ENCODE data around the gene MAP2K5. TPM values are rescaled to one million over a fixed set of nuclear protein-coding genes. Genes with fewer than 3 reads are reported as not detected.

The MAP2K5 gene
- total and polyA plus RNA-seq, 2 experiments from 2014 or later = 12.4 to 13.7 TPM

- 88% methylated on average over 2 of the region's 2 CpGs for WGBS (ENCODE audit: low lambda C conversion rate, missing lambda C conversion rate)
- H3K4me3 ChIP-seq = no peak overlapping the region
- no peak for DNase-seq (ENCODE audit: low spot score)
Observed at GRCh38 chr15:67801142-67801541, 258.6 kb downstream of the MAP2K5 start.

GRCh38 chr15:67801926-67802914, 259.7 kb downstream of the MAP2K5 start:
- no peak for DNase-seq (ENCODE audit: low spot score)
- Histone ChIP-seq H3K4me3 (no peak overlapping the region), H3K9me2 (replicated peaks; ENCODE audit: insufficient read depth) (no peaks in the 10 kb centered on the region), H3K27ac (no peak overlapping the region), H3K4me2 (no peak overlapping the region), H3K9me3 (ENCODE audit: low read depth) (no peaks in the 10 kb centered on the region), H3K4me1 (ENCODE audit: insufficient read depth) (no peaks in the 10 kb centered on the region), H3K36me3 (replicated peaks; ENCODE audit: insufficient read depth, low read depth) (no peaks in the 10 kb centered on the region), H4K20me1 (ENCODE audit: insufficient read depth, poor library complexity, severe bottlenecking) (no peaks in the 10 kb centered on the region), H3K27me3 (no peaks in the 10 kb centered on the region), H3K79me2 (no peaks in the 10 kb centered on the region), H2AFZ (no peak overlapping the region)
- WGBS (ENCODE audit: low lambda C conversion rate, missing lambda C conversion rate) = 89% methylated on average over 19 of the region's 19 CpGs
- no peak for TF ChIP-seq EZH2phosphoT487 (IDR thresholded peaks at IDR 0.05; ENCODE audit: low read depth, severe bottlenecking, unreplicated experiment)
- TF ChIP-seq EZH2 (IDR thresholded peaks at IDR 0.05; ENCODE audit: borderline replicate concordance) = no peak
- no peak for TF ChIP-seq CTCF (IDR thresholded peaks at IDR 0.05; ENCODE audit: poor library complexity)

More at GRCh38 chr15:67801142-67801541, 258.6 kb downstream of the MAP2K5 start:
- no peaks in the 10 kb centered on the region for H3K4me1 ChIP-seq (ENCODE audit: insufficient read depth)
- H3K79me2 ChIP-seq = no peaks in the 10 kb centered on the region
- no peak overlapping the region for H3K4me2 ChIP-seq
- no peaks in the 10 kb centered on the region for H3K27me3 ChIP-seq
- TF ChIP-seq CTCF (IDR thresholded peaks at IDR 0.05; ENCODE audit: poor library complexity) (no peak), EZH2 (IDR thresholded peaks at IDR 0.05; ENCODE audit: borderline replicate concordance) (no peak), EZH2phosphoT487 (IDR thresholded peaks at IDR 0.05; ENCODE audit: low read depth, severe bottlenecking, unreplicated experiment) (no peak)
- no peaks in the 10 kb centered on the region for H3K36me3 ChIP-seq (replicated peaks; ENCODE audit: insufficient read depth, low read depth)
- H3K9me3 ChIP-seq (ENCODE audit: low read depth) = no peaks in the 10 kb centered on the region
- no peaks in the 10 kb centered on the region for H4K20me1 ChIP-seq (ENCODE audit: insufficient read depth, poor library complexity, severe bottlenecking)
- no peak overlapping the region for H2AFZ ChIP-seq
- no peaks in the 10 kb centered on the region for H3K9me2 ChIP-seq (replicated peaks; ENCODE audit: insufficient read depth)
- H3K27ac ChIP-seq = no peak overlapping the region

GRCh38 chr15:67803299-67803698, 260.8 kb downstream of the MAP2K5 start:
- Histone ChIP-seq H4K20me1 (ENCODE audit: insufficient read depth, poor library complexity, severe bottlenecking) (no peaks in the 10 kb centered on the region), H3K36me3 (replicated peaks; ENCODE audit: insufficient read depth, low read depth) (no peaks in the 10 kb centered on the region), H2AFZ (no peak overlapping the region), H3K27ac (no peak overlapping the region), H3K79me2 (no peaks in the 10 kb centered on the region), H3K4me2 (no peak overlapping the region), H3K9me2 (replicated peaks; ENCODE audit: insufficient read depth) (no peaks in the 10 kb centered on the region), H3K4me3 (no peak overlapping the region), H3K27me3 (no peaks in the 10 kb centered on the region), H3K4me1 (ENCODE audit: insufficient read depth) (no peaks in the 10 kb centered on the region), H3K9me3 (ENCODE audit: low read depth) (no peaks in the 10 kb centered on the region)
- 95% methylated on average over 3 of the region's 3 CpGs for WGBS (ENCODE audit: low lambda C conversion rate, missing lambda C conversion rate)
- TF ChIP-seq CTCF (IDR thresholded peaks at IDR 0.05; ENCODE audit: poor library complexity) = no peak
- TF ChIP-seq EZH2 (IDR thresholded peaks at IDR 0.05; ENCODE audit: borderline replicate concordance) = no peak
- TF ChIP-seq EZH2phosphoT487 (IDR thresholded peaks at IDR 0.05; ENCODE audit: low read depth, severe bottlenecking, unreplicated experiment) = no peak
- DNase-seq (ENCODE audit: low spot score) = no peak
